ENCODE measurements around the gene ITIH5.

ITIH5 gene

GRCh38 chr10:7513936-7514335 lies 152.8 kb downstream of the ITIH5 start:
- DNase-seq = no peak

- DNase-seq = no peak
These were observed 153.3 kb downstream of the ITIH5 start for GRCh38 chr10:7513455-7513854.

- peak in 1 of 2 experiments; percentile 2 for DNase-seq
These were observed 154.3 kb downstream of the ITIH5 start for GRCh38 chr10:7512487-7512886.

GRCh38 chr10:7511612-7512011 lies 155.2 kb downstream of the ITIH5 start:
- DNase-seq = no peak

Measured in NCI-H526 (cell line).